ENCODE measurements around the gene TRPC1. TPM values are rescaled to one million over a fixed set of nuclear protein-coding genes. Genes with fewer than 3 reads are reported as not detected.

TRPC1 gene
- total RNA-seq, 1 donor = 26.1 TPM

- peak; percentile 36 for DNase-seq (ENCODE audit: low read depth)
- TF ChIP-seq CTCF (IDR thresholded peaks at IDR 0.05; ENCODE audit: insufficient read depth, low read length) = no peak
- H3K4me3 ChIP-seq (ENCODE audit: low read depth, low read length) = peak overlapping the region; percentile 93
Observed at GRCh38 chr3:142724682-142725356, 985 bp downstream of the TRPC1 start.

- TF ChIP-seq CTCF (IDR thresholded peaks at IDR 0.05; ENCODE audit: insufficient read depth, low read length) = no peak
- DNase-seq (ENCODE audit: low read depth) = no peak
- peak overlapping the region; percentile 93 for H3K4me3 ChIP-seq (ENCODE audit: low read depth, low read length)
Observed at GRCh38 chr3:142725357-142725739, 1.5 kb downstream of the TRPC1 start.

GRCh38 chr3:142726017-142726416, 2.2 kb downstream of the TRPC1 start:
- no peak for DNase-seq (ENCODE audit: low read depth)
- TF ChIP-seq CTCF (IDR thresholded peaks at IDR 0.05; ENCODE audit: insufficient read depth, low read length) = no peak
- no peak overlapping the region for H3K4me3 ChIP-seq (ENCODE audit: low read depth, low read length)

GRCh38 chr3:142732066-142732465, 8.2 kb downstream of the TRPC1 start:
- no peak for DNase-seq (ENCODE audit: low read depth)
- TF ChIP-seq CTCF (IDR thresholded peaks at IDR 0.05; ENCODE audit: insufficient read depth, low read length) = no peak
- no peak overlapping the region for H3K4me3 ChIP-seq (ENCODE audit: low read depth, low read length)

- DNase-seq (ENCODE audit: low read depth) = no peak
- H3K4me3 ChIP-seq (ENCODE audit: low read depth, low read length) = no peak overlapping the region
- TF ChIP-seq CTCF (IDR thresholded peaks at IDR 0.05; ENCODE audit: insufficient read depth, low read length) = no peak
Observed at GRCh38 chr3:142734834-142735233, 11.0 kb downstream of the TRPC1 start.

GRCh38 chr3:142735462-142735861, 11.6 kb downstream of the TRPC1 start:
- DNase-seq (ENCODE audit: low read depth) = no peak
- H3K4me3 ChIP-seq (ENCODE audit: low read depth, low read length) = no peak overlapping the region
- TF ChIP-seq CTCF (IDR thresholded peaks at IDR 0.05; ENCODE audit: insufficient read depth, low read length) = no peak

- TF ChIP-seq CTCF (IDR thresholded peaks at IDR 0.05; ENCODE audit: insufficient read depth, low read length) = no peak
- H3K4me3 ChIP-seq (ENCODE audit: low read depth, low read length) = no peak overlapping the region
- DNase-seq (ENCODE audit: low read depth) = no peak
Observed at GRCh38 chr3:142738396-142738795, 14.6 kb downstream of the TRPC1 start.
